Activated T-cell treated with anti-CD3 and anti-CD28 coated beads, Interleukin-2, amount 50 U/mL, for 48 hours (primary cell): ENCODE measurements around the gene PGF.
"Not testable (repeated sequence)": the region's sequence is repeated elsewhere in the genome, so short reads cannot be mapped to it uniquely, and the experiment has no call there.

Experiments
- DNase-seq, 2 experiments: peaks; one replicate each; pipeline ENCODE4 v3.0.0-alpha.2; 2020

PGF gene

DNA sequence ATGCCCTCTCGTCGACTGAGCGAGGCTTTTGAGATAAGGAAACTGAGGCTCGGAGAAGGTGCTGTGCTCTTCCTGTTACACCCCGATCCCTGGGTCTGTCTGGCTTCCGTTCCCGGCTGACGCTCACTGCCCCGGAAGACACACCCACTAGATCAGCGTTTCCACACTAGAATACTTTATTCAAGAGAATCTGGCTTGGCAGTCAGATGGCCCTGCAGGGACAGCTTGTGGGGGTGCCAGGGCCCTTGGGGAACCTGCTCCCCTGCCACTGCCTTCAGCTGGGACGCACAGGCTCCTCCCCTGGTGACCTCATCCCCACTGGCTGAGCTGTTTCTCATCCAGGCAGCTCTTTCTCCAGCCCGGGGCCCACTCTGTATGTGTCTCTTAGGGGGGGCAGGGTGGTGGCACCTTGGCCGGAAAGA, 13.7 kb downstream of the PGF start:
- DNase-seq, result peak; percentile 75 to 81

DNA sequence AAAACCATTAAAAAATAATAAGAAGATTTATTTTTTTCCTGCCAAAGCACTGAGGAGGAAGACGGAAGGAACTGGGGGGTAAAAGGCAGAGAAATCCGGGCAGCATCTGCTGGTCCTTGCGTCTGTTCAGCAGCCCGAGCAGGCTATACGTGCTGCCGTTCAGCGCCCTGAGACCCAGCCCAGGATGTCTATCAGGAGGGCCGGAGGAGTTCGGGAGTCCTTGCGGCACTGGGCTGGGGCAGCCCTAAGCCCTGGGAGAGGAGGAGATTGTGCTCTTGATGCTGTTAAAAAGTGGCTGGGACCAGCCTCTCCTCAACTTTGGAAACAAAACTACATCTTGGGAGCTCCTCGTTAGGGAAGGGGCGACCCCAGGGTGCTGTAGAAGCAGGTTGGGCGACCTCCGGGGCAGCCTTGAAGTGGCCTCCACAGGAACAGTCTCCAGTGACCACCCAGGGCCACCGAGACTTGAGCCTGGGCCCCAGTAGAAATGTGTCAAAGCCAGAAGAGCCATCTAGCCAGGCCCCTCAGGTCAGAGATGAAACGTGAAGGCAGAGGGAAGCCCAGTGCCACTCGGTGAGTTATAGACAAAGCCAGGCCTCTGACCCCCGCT, 14.3 kb downstream of the PGF start:
- no peak for DNase-seq

DNA sequence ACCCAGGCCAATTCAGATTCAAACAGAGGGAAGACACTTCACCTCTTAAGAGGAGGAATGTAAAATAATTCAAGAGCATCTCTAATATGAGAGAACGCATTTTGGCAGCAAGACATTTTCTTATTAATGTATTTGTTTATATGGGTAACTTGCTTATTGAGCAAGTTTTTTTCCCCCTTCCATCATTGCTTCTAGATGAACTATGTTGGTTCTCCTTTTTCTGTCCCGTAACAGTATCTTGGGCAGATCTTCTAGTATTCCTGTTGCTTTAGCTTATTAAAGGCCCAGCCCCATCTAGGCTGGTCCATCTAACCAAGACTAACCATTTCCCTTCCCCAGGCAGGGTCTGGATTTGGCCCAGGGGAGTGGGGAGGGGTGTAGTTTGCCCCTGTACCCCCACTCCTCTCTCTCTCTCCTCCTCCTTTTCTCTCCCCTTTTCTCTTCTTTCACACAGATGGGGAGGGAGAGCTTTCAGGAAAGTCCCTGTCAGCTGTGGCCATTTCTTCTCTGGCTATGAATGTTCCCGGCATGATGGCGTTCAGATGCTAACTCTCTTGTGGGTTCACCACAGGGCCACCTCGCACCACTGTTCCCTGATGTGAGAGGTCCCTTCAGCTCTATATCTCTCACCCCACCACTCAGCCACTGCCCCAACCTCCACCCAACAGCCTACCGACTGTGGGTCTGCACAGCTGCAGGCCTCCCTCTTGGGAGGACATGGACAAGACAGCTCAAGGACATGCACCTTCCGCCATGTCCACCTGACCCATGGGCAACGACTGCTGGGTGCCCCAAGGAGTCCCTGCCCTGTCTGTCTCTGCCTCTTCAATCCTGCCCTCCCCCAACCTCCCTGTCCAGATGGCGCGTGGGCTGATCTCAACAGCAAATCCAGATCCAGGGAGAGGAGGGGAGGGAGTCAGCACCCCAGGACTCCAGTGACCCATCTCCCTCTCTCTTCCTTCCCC, 16.6 kb downstream of the PGF start:
- DNase-seq, result no peak

- no peak for DNase-seq
These were observed 18.2 kb downstream of the PGF start for GRCh38 chr14:74937171-74937570.

DNA sequence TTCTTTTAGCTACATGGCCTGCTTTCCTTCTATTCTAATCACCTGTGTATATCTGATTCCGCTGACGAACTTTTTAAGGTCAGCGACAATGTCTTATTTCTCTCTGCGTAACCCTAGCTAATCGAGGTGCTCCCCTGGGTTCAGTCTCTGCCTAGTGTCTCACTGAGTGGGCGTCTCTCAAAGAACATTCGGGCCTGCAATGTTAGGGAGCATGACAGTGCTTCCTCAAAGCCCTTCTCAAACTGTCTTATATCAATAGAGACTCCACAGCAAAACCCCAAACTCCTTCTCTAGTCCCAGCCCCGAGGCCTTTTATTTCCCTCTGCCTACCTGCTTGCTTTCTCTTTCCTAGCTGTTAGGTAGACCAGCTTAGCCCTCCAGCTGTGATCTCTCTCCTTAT, 18.7 kb downstream of the PGF start:
- no peak for DNase-seq

- no peak for DNase-seq
These were observed 19.2 kb downstream of the PGF start for GRCh38 chr14:74936151-74936550.

GRCh38 chr14:74935360-74935680, 20.1 kb downstream of the PGF start:
- no peak for DNase-seq

DNA sequence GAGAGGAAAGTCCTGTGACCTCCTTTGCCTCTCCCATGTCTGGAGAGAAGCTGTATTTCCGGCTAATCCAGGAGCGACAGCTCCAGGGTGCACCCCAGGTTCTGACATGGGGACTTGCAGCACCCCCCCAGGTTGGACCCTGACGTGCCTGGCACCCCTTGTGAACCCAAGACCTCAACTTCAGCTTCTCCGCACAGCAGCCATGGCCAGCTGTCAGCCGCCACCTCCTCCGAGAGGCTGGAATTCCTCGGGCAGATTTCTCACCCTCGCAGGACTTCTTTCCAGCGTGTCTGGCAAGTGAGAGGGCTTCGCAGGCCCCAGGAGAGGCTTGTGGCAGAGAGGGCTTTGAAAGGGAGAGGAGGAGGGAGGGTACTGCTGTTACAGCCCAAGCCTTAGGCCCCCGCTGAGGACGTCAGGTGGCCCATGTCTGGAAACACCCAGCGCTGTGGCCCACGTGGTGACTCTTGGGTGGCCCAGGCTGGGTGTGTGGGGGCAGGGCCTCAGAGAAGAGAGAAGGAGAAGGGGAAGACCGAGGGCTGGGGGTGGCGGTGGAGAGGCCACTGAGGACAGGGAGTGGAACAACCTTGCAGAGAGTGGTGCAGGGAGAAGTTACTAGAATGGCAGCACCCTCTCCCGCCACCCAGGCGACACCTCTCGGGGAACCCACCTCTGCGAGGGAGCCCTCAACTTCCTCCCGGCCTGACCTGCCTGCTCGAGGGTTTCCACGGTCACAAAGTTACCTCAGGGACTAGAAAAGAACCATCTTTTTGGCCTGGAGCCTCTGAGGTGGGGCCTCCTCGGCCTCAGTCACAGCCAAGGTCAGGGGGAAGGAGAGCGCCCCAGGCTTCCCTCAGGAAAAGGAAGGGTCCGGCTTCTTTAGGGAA, 20.7 kb downstream of the PGF start:
- DNase-seq, result no peak

DNA sequence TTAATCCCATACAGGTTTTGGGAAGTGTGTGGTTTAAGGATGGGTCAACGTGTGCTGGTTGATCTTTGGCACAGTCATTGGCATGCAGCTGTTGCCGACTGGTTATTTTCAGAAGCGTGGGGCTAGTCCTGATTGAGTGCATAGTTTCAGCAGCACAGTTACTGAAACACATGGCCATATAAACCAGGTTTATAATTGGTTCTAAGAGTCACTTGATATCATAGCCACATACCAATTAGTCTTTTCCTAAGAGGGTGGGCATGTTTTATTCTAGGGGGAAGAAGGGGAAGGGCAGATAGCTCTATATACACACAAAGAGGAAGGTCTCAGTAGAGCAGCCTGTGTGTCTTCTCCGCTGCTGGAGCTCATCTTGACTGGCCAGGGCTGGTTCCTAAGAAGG, 21.4 kb downstream of the PGF start:
- DNase-seq, result no peak

GRCh38 chr14:74932936-74933335, 22.5 kb downstream of the PGF start:
- not testable (repeated sequence) for DNase-seq

DNA sequence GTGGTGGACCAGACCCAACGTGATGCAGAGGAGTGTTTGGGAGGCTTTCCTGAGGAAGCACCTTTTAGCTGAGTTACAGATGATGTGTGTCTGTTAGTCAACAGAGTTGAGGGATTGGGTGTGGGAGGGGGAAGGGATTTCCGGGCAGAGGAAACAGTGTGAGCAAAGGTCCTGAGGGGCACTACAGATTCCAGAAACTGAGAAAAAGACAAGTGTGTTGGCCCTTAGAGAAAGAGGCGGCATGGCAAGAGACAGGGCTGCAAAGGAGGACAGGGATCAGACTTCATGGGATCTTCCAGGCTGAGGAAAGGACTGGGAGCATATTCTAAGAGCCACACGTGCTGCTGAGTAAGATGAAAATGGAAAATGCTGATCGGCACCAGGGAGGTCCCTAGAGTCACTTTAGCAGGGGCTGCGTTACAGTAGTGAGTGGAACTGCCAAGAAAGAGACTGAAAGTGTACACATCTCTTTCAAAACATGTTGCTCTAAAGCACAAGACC, 22.9 kb downstream of the PGF start:
- no peak for DNase-seq

- not testable (repeated sequence) for DNase-seq
These were observed 23.7 kb downstream of the PGF start for GRCh38 chr14:74931744-74932143.

GRCh38 chr14:74929242-74929641, 26.2 kb downstream of the PGF start:
- DNase-seq, result no peak

- DNase-seq, result no peak
These were observed 28.2 kb downstream of the PGF start for GRCh38 chr14:74927225-74927624.

GRCh38 chr14:74924061-74924460, 31.3 kb downstream of the PGF start:
- no peak for DNase-seq

GRCh38 chr14:74922752-74923401, 32.5 kb downstream of the PGF start, which contains the start of gene RPS6KL1:
Gene RPS6KL1 (minus strand): TSS chr14:74923260. CDS start chr14:74921541, 1,719 bp downstream.
- DNase-seq, result peak; percentile 76 to 81

DNA sequence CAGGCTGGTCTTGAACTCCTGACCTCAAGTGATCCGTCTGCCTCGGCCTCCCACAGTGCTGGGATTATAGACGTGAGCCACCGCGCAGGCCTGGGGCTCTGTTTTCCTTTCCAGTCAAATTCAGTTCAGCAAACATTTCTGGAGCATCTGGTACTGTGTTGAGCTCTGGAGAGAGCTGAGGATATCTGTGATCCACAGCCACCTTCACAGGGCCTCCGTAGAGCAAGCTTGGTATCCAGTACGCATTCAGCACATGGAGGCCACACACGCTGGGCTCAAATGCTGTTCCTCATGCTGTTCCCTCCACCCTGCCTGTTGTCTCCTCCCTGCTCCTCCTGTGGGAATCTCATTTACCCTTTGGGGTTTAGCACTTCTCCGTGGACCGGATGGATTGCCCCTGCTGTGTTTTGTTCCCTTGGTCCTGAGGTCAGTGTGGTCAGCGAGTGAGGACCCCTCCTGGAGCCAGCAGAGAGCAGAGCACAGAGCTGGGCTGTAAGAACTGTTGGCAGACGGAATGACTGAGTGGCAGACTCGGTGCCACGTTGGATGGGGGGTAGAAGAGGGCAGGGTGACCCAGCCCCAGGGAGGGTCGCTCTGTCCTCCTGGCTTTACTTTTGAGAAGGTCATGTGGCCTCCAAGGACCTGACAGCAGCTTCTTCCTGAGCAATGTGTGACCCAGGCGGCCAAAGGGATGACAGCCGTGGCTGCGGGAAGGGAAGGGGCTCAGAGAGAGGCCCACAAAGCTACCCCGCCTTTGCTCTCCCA, 33.2 kb downstream of the PGF start:
- no peak for DNase-seq

- DNase-seq, result no peak
These were observed 34.3 kb downstream of the PGF start for GRCh38 chr14:74921053-74921620.

GRCh38 chr14:74920281-74920680, 35.1 kb downstream of the PGF start:
- no peak for DNase-seq

DNA sequence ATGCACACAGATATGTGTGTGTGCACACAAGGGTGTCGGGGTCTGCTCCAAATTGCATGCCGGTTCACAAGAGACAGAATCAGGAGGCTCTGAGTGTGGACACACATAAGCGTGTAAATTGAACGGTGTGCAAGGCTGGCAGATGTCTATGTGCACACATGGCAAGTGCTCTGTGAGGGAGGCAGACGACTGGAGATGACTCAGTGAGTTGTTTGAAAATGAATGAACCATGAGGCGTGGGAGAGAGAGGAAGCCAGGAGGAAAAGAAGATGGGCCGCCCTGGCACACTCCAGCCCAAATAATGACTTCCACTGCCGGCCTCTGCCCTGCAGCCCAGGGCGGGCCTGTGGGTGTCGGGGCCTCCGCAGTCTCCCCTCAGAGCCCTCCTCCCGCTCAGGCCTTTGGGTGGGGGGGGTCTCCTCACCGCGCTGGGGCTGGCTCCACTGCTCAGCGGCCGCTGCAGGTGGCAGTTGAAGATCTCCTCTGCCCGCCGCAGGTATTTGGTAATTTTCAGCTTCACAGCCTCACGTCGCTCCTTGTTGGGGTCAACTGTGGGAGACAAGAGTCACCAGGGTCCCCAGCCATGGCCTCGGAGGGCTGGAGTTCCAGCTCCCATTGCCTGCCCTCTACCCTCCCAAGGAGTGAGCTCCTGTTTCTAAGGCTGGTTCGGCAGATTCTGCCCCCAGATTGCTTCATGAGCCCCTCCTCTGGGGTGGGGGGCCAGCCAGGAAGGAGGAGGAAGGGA, 35.8 kb downstream of the PGF start:
- DNase-seq, result no peak

DNA sequence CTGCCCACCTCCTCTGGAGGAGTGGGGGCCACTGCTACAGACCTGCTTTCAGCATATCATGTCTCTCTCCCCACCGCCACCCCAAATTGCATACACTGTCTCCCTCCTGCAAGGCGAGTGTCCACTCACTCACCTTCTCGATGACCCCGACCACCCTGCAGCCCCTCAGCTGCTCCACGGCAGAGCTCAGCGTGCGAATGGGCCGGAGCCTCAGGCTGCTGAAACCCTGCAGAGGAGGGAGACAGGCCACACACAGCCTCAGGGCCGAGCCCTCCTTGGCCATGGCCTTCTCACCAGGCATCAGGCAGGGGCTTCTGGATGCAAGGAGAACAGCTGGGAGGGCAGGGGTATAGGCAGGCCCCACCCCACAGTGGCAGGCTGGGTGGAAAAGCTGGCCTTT, 37.0 kb downstream of the PGF start:
- DNase-seq, result no peak
